Measurements from ENCODE around the gene SDC4.
A peak's percentile ranks its signal among the peaks of the same experiment; 100 is the strongest.
"Not testable (repeated sequence)": the region's sequence is repeated elsewhere in the genome, so short reads cannot be mapped to it uniquely, and the experiment has no call there.

The SDC4 gene

DNA sequence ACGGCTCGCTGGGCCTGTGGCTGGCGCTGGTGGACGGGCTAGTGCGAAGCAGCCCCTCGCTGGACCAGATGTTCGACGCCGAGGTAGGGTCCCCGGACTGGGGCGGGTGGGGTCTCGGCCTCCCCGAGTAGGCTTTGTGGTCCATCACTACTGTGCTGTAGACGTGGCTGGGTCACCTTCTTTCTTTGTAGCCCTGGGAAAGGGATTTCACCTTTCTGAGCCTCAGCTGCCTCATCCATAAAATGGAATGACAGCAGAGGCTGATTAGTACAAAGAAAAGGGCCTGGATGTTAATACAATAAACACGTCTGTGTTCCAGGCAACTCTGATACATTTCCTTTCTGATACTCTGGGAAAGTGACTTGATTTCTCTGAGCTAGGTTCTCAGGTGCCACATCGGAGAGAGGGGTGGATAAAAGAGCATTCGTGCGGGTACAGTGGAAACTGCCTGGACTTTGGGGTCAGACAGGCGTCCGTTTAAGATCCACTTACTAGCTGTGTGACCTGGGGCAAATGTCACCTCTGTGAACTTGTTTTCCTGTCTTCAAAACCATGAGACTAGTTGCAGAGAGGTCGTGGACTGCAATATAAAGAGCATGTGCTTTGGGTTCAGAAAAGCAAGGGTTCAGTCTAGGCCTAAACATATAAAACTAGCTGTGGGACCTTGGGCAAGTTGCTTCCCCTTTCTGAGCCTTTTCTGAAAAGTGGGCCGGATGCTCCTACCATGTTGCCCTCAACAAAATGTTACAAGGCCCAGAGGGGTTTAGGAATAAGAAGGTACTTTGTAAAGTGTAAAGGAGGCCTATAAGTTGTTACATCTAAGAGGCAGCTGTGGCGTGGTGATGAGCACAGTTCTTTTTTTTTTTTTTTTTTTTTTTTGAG lies 15.6 kb upstream of the SDC4 start:
- DNase-seq (ENCODE audit: low spot score), result no peak

DNA sequence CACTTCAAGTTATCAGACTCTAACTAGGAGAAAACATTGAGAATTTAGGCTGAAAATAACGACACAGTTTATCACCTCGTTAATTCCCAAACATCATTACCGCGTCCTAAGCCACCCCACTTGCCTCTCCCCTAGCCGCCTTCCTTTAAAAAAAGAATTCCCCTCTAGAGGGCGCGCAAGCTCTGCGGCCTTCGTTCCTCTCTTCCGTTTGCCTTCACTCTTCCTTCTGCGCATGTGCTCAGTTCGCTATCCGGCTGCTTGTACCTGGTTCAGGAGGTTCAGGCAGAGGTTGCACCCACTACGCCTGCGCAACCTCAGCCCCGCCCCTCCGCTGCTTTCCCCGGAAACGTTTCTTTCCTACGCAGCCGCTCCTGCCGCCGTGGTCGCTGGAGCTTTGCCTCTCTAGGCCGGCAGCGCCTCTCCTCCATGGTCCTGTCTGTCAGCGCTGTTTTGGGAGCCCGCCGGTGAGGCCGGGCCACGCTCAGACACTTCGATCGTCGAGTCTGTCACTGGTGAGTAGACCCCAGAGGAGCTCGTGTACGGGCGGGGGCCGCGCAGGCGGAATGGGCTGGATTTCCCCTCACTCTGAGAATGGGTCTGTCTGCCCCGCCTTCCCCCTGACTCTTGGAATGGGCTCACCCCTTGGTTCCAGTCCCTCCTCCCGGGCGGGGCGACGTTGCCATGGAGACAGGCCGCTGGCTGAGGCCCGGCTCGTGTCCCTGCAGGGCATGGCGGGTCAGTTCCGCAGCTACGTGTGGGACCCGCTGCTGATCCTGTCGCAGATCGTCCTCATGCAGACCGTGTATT lies 14.8 kb upstream of the SDC4 start, which contains the start of gene SYS1:
SYS1 (plus strand) TSS at position 353 of the 807 bp plus-strand sequence; CDS start at position 729, 376 bp downstream.
- DNase-seq (ENCODE audit: low spot score), result peak; percentile 100

DNA sequence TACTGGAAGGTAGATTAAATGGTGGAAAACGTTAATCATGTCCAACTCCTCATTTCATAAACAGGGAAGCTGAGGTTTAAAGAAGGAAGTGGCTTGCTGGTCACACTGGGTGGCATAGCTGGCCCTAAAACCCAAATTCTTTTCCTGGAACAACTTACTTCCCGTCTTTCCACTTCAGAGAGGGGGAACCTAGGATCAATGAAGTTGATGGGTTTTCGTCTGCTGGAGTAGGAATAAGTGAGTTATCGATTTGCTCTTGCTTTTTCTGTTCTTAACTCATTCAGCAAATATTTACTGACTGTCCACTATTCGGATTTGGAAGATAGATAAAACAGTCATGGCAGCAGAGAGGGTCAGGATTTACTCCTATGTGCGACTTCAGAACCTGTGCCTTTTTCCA lies 13.6 kb upstream of the SDC4 start:
- DNase-seq (ENCODE audit: low spot score), result no peak

DNA sequence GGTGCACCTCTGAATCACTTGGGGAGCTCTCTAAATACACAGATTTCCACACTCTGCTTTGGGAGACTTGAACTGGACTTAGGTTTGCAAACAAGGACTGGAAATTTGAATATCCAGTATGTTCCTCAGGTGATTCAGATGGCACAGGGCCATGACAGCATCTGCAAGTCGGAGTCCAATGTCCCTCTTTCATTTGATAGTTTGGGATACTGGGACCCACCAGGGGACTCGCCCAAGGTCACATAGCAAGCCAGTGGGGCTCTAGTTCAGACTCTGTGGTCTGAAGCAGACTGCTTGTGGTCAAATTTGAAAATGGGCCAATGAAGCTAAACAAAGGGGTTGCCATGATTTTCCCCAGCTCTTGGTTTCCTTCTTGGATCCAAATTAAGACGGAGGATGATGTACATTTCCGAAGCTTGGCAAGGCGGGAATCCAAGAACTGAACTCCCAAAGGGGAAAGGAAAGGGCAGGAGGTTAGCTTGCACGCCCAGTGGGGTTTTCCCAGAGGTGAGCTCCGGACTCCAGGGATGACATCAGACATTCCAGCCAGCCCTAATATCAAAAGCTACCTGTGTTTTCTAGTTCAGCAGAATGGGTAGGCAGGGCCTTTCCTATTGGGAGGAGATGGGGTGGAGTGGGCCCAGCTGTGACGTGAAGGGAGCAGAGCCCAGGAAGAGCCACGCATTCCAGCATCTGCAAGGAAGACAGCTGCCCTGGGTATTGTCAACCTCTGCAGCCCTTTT lies 11.4 kb upstream of the SDC4 start:
- DNase-seq (ENCODE audit: low spot score), result no peak

- no peak for DNase-seq (ENCODE audit: low spot score)
Observed at GRCh38 chr20:45359069-45359405, 10.8 kb upstream of the SDC4 start.

DNA sequence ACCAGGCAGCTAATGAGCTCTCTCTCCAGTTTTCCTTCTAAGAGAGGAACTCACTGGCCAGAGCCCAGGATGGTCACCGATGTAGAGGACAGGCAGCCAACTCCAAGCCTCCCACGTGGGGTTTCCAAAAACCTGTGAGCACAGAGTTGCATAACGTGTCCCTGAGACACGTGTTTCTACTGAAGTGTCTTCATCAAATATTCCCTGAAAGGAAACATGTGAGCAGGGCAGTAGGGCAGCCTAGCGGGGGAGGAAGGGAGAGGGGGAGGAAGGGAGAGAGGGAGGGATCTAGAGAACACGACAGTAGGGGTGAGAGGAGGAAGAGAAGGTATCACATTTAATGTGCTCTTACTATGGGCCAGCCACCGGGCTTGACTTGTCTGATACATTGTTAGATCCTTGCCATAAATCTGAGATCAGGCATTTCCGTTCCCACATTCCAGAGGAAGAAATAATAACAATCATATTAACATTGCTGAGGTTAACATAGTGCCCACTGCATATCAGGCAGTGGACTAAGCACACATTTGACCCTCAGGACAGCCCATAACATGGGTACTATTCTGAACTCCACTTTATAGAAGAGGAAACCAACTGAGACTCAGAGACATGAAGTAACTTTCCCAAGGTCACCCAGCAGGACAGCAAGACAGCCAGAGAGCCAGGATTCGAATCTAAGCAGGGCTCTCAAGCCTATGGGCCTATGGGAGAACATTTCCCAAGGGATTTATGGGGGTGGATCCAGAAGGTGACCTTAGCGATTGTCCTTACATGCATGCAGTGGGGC lies 10.3 kb upstream of the SDC4 start:
- no peak for DNase-seq (ENCODE audit: low spot score)

DNA sequence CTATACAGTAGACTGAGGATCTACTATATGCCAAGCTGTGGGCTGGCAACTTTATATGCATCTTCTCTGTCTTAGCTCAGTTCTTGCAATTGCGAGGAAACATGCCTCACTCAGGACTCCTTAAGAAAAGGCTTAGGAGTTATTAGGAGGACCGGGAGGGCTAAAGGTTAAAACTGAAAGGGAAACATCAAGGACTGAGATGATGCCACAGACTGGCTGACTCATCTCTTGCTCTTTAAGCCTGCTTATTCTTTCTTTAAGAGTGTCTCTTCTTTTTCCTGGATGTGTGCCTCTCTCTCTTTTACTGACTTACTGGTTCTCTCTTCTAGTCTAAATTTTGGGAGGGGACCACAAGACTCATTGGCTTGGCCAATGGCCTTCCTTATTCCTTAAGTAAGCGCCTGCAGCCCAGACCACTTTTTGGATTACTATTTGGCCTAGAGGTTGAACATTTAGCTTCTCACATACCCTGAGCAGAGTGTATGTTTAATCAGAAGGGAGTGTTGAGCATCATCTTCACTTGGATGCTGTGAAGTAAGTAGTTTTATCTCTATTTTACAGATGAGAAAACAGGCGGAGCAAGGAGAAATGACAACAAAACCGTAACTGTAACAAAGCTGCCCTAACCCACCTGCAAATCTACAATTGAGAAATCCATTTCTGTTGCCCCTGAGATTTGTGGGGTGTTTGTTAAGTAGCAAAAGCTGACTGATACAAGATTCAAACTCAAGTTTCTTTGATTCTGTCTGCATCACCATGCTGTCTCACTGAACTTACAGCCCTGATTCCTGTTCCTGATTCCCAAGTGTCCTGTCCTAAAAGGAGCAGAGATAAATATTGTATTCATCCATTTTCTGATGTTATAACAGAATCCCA lies 7.2 kb upstream of the SDC4 start:
- no peak for DNase-seq (ENCODE audit: low spot score)

- DNase-seq (ENCODE audit: low spot score), result no peak
Observed at GRCh38 chr20:45354423-45355208, 6.4 kb upstream of the SDC4 start.

GRCh38 chr20:45353746-45354145 lies 5.5 kb upstream of the SDC4 start:
- no peak for DNase-seq (ENCODE audit: low spot score)

- DNase-seq (ENCODE audit: low spot score), result no peak
Observed at GRCh38 chr20:45352729-45353128, 4.5 kb upstream of the SDC4 start.

GRCh38 chr20:45350795-45351194 lies 2.6 kb upstream of the SDC4 start:
- DNase-seq (ENCODE audit: low spot score), result not testable (repeated sequence)

DNA sequence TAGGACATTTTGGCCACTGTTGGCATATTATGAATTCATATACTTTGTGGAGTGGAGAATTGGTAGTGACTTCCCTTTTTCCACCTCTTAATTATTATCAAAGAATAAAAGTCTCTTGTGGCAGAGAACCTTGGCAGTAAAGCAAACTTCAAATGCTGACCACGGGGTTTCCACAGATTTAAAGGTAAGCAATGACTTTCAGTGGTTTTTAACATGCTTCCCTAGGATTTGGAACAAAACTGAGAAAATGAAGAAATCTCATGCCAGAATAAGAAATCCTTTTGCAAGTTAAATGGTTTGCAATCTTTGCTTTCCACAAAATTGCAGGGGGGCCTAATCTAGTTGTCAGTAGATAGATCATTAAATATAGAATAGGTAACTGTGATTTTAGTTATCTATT lies 2.0 kb upstream of the SDC4 start:
- no peak for DNase-seq (ENCODE audit: low spot score)

DNA sequence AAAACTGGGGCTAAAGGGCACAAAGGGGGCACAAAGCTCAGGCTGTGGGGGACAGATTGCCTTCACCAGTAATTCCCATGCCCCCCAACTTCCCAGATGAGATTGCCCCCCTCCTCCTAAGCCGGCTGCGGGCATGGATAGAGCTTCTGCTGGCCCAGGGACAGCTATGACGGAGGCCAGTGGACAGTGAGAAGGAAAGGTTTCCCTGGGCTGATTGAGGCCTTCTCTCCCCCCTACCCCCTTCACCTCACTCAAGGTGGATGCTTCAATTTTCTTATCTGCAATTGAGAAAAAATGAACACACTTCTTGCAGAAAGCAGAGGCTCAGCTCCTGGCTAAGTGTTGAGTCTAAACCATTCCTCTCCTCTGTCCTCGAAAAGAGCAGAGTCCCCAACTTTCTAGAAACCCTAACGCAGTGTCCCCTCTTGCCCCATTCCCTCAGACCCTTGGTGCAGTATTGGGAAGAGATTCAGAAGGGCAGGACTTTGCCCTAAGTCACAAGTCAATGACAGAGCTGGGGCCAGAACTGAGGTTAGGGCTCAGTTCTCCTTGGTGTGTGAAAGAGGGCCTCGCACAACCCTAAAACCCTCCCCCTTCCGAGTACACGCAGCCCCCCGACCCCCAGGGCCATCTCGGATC lies 808 bp downstream of the SDC4 start:
- peak; percentile 54 for DNase-seq (ENCODE audit: low spot score)

GRCh38 chr20:45346851-45347250 lies 1.4 kb downstream of the SDC4 start:
- no peak for DNase-seq (ENCODE audit: low spot score)

DNA sequence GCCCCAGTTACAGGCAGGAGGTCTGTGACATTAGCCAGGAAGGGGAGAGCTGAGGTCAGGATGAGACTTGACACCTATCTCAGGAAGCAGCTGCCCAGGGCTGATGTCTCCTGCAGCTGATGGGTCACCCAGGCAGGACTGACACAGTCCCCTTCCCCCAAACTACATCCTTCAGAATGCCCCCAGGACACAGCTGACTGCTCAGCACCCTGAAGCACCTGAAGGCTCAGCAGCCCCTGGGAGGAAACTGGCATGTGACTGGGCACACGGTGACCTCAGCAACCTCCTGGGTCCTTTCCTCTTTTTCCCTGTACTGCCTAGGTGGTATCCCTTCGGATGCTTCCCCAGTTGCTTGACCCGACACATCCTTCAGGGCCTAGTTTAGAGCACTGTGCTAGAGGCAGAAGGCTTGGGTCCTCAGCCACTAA lies 1.9 kb downstream of the SDC4 start:
- DNase-seq (ENCODE audit: low spot score), result peak; percentile 19

GRCh38 chr20:45345104-45345936 lies 2.9 kb downstream of the SDC4 start:
- no peak for DNase-seq (ENCODE audit: low spot score)

- peak; percentile 16 for DNase-seq (ENCODE audit: low spot score)
Observed at GRCh38 chr20:45344168-45344860, 3.9 kb downstream of the SDC4 start.

Measured in hematopoietic multipotent progenitor cell treated with erythropoietin and hydrocortisone succinate and interleukin-3 and kit ligand, for 17 days (in vitro differentiated cells).